Esophagus (tissue), 2 donors: Measurements from ENCODE around the gene RELL1. TPM values are rescaled to one million over a fixed set of nuclear protein-coding genes. Genes with fewer than 3 reads are reported as not detected.

Experiments
- H3K27ac ChIP-seq, 2 donors: one replicate each; pipeline ENCODE4 v1.5.1; 2013; ENCODE audit warnings: low read depth in 2 of 2, mild to moderate bottlenecking in 2 of 2, inconsistent platforms in 1 of 2, low read length in 1 of 2, moderate library complexity in 1 of 2
- H3K27me3 ChIP-seq, 2 donors: one replicate each; pipeline ENCODE4 v1.6.1; 2013; ENCODE audit warnings: low read length in 2 of 2, control low read depth in 1 of 2, mild to moderate bottlenecking in 1 of 2; ENCODE audit not compliant: insufficient read depth in 2 of 2, control insufficient read depth in 1 of 2
- H3K36me3 ChIP-seq, 2 donors: one replicate each; pipeline ENCODE4 v1.6.1; 2013; ENCODE audit warnings: low read length in 1 of 2; ENCODE audit not compliant: control insufficient read depth in 2 of 2, insufficient read depth in 2 of 2
- H3K4me1 ChIP-seq, 2 donors: one replicate each; pipeline ENCODE4 v1.6.1; 2013; ENCODE audit warnings: low read length in 1 of 2; ENCODE audit not compliant: control insufficient read depth in 2 of 2, insufficient read depth in 2 of 2
- H3K4me3 ChIP-seq, 2 donors: one replicate each; pipeline ENCODE4 v1.5.1; 2013; ENCODE audit warnings: low read length in 2 of 2, mild to moderate bottlenecking in 2 of 2, low read depth in 1 of 2, moderate library complexity in 1 of 2
- H3K9me3 ChIP-seq, 2 donors: one replicate each; pipeline ENCODE4 v1.6.1; 2013; ENCODE audit warnings: mild to moderate bottlenecking in 2 of 2, low read depth in 1 of 2, low read length in 1 of 2, moderate library complexity in 1 of 2; ENCODE audit not compliant: control insufficient read depth in 2 of 2, insufficient read depth in 1 of 2
- WGBS, 2 donors: extraction: QIAGEN DNeasy Blood & Tissue Kit; methylation state at CpG; one replicate each; pipeline ENCODE4 v1.1.7; 2013; 5-methylcytosine and 5-hydroxymethylcytosine counted together
- polyA plus RNA-seq, 2 donors: library from polyadenylated mRNA; stranded (reverse); fragments of 200-250 nt; gene quantifications; one replicate each; pipeline ENCODE4 v1.2.3, GENCODE V29; 2013
- donor health status: healthy with polysubstance abuse.
- donor health status: Bipolar disorder and iron deficiency.

RELL1 gene
- polyA plus RNA-seq, 2 donors: 2.1 to 2.8 TPM

DNA sequence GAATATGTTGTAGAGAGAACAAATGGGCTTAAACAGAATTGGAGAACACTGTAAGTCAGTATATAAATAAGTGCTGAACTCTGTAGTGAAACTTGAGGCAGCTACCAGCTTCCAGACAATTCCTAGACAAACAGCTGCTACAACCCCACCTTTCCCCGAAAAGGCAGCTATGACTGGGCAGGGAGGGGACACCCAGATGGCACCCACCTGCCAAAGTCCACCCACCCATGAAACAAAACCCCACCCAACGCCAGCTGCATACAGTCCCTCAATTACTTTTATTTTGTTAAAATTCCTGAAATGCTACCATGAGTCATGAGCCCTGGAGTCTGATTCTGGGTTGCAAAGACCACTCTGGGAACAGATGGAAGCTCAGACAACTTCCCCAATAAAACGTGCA, 24.4 kb downstream of the RELL1 start:
- Histone ChIP-seq H3K27me3 (no peaks in the 10 kb centered on the region), H3K9me3 (no peaks in the 10 kb centered on the region), H3K27ac (no peak overlapping the region), H3K4me1 (peaks cover 4 to 7% of the 10 kb centered on the region in 2 donors), H3K36me3 (no peaks in the 10 kb centered on the region), H3K4me3 (no peak overlapping the region)
- WGBS, 2 donors: 30 to 43% methylated on average over 3 of the region's 3 CpGs

GRCh38 chr4:37659696-37660095, 26.5 kb downstream of the RELL1 start:
- H3K27ac ChIP-seq: no peak overlapping the region
- H3K4me1 ChIP-seq: peaks cover 0 to 4% of the 10 kb centered on the region in 2 donors
- no peaks in the 10 kb centered on the region for H3K27me3 ChIP-seq
- H3K36me3 ChIP-seq: no peaks in the 10 kb centered on the region
- H3K9me3 ChIP-seq: no peaks in the 10 kb centered on the region
- H3K4me3 ChIP-seq: no peak overlapping the region
- 78 to 89% methylated on average over 3 of the region's 3 CpGs for WGBS, 2 donors

DNA sequence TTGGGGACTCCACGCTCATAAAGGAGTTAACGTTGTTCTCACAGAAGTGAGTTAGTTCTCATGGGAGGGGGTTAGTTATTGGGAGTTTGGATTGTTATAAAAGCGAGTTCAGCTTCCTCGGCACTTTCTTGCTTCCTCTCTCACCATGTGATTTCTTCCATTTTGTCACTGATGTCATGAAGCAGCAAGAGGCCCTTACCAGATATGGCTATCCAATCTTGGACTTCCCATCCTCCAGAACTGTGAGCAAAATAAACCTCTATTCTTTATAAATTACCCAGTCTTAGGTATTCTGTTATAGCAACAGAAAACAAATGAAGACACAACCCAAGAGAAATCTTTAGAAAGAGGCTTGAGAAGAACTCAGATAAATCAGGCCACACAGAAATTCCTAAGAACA, 29.5 kb downstream of the RELL1 start:
- H3K27ac ChIP-seq: no peak overlapping the region
- H3K9me3 ChIP-seq: no peaks in the 10 kb centered on the region
- H3K36me3 ChIP-seq: no peaks in the 10 kb centered on the region
- no peaks in the 10 kb centered on the region for H3K4me1 ChIP-seq
- H3K4me3 ChIP-seq: no peak overlapping the region
- 96 to 98% methylated on average over 4 of the region's 4 CpGs for WGBS, 2 donors
- H3K27me3 ChIP-seq: no peaks in the 10 kb centered on the region

DNA sequence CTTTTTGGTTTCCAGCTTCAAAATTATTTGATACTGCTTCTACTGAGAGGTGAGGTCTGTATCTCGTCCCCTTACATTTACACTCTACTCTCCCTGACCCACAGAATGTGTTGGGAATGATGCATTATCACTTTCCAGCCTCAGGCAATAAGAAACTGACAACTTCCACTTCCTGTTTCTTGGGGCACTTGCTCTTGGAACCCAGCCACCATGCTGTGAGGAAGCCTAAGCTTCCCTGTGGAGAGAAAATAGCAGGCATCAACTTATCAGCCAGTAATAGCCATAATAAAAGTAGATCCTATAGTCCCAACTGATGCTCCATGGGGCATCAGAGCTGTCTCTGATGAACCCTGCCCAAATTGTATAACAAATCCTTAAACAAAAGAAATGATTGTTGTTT, 32.6 kb downstream of the RELL1 start:
- WGBS, 2 donors: 86 to 95% methylated on average over 1 of the region's 1 CpG
- no peaks in the 10 kb centered on the region for H3K27me3 ChIP-seq
- no peak overlapping the region for H3K27ac ChIP-seq
- no peak overlapping the region for H3K4me3 ChIP-seq
- H3K9me3 ChIP-seq: no peaks in the 10 kb centered on the region
- H3K36me3 ChIP-seq: no peaks in the 10 kb centered on the region
- no peaks in the 10 kb centered on the region for H3K4me1 ChIP-seq

DNA sequence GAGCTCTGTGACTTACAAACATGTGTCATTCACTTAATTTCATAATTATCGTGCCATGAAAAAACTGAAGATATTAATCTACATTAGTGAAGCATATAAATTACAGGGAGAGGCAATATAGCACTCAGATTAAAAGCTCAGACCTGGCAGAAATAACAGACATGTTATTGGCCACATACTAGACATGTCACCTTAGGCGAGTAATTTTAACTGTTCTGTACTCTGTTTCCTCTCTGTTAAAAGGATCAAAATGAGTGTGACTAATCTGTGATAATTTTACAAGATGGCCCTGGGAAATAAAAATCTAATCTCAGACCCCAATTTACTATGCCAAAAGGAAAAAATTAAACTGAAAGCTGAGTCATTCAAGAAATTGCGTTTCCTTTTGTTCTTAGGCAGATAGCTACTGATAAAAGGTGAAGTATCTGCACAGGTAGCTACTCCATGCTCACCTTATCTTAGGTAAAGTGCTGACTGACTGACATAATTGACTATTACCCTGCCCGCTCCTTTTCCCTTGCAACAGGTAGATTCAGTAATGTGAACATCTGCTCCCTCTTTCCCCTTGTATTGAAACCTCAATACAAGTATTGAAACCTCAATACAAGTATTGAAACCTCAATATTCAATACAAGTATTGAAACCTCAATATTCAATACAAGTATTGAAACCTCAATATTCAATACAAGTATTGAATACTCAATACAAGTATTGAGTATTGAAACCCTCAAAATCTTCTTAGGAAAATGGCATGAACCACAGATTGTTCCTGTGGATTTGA, 33.2 kb downstream of the RELL1 start:
- Histone ChIP-seq H3K27ac (no peak overlapping the region), H3K9me3 (no peaks in the 10 kb centered on the region), H3K4me1 (peaks cover 0 to 4% of the 10 kb centered on the region in 2 donors), H3K27me3 (no peaks in the 10 kb centered on the region), H3K36me3 (peaks cover 0 to 3% of the 10 kb centered on the region in 2 donors), H3K4me3 (no peak overlapping the region)
- 73 to 84% methylated on average over 4 of the region's 4 CpGs for WGBS, 2 donors

GRCh38 chr4:37651781-37652377, 34.3 kb downstream of the RELL1 start:
- no peak overlapping the region for H3K27ac ChIP-seq
- no peaks in the 10 kb centered on the region for H3K27me3 ChIP-seq
- no peak overlapping the region for H3K4me3 ChIP-seq
- WGBS, 2 donors: 93 to 94% methylated on average over 13 of the region's 13 CpGs
- peaks cover 0 to 5% of the 10 kb centered on the region in 2 donors for H3K4me1 ChIP-seq
- H3K9me3 ChIP-seq: no peaks in the 10 kb centered on the region
- H3K36me3 ChIP-seq: peaks cover 4 to 5% of the 10 kb centered on the region in 2 donors

- peaks cover 0 to 5% of the 10 kb centered on the region in 2 donors for H3K4me1 ChIP-seq
- WGBS, 2 donors: 94 to 95% methylated on average over 5 of the region's 5 CpGs
Measured at GRCh38 chr4:37650481-37650880, 35.7 kb downstream of the RELL1 start.

GRCh38 chr4:37649268-37649667, 36.9 kb downstream of the RELL1 start:
- Histone ChIP-seq H3K4me3 (no peak overlapping the region), H3K36me3 (peaks cover 4 to 8% of the 10 kb centered on the region in 2 donors), H3K27me3 (no peaks in the 10 kb centered on the region), H3K9me3 (no peaks in the 10 kb centered on the region), H3K4me1 (peaks cover 0 to 5% of the 10 kb centered on the region in 2 donors), H3K27ac (no peak overlapping the region)
- 85 to 93% methylated on average over 11 of the region's 11 CpGs for WGBS, 2 donors

More at GRCh38 chr4:37650481-37650880, 35.7 kb downstream of the RELL1 start:
- H3K36me3 ChIP-seq: peaks cover 4 to 8% of the 10 kb centered on the region in 2 donors
- no peaks in the 10 kb centered on the region for H3K27me3 ChIP-seq
- H3K9me3 ChIP-seq: no peaks in the 10 kb centered on the region
- H3K4me3 ChIP-seq: no peak overlapping the region
- no peak overlapping the region for H3K27ac ChIP-seq

DNA sequence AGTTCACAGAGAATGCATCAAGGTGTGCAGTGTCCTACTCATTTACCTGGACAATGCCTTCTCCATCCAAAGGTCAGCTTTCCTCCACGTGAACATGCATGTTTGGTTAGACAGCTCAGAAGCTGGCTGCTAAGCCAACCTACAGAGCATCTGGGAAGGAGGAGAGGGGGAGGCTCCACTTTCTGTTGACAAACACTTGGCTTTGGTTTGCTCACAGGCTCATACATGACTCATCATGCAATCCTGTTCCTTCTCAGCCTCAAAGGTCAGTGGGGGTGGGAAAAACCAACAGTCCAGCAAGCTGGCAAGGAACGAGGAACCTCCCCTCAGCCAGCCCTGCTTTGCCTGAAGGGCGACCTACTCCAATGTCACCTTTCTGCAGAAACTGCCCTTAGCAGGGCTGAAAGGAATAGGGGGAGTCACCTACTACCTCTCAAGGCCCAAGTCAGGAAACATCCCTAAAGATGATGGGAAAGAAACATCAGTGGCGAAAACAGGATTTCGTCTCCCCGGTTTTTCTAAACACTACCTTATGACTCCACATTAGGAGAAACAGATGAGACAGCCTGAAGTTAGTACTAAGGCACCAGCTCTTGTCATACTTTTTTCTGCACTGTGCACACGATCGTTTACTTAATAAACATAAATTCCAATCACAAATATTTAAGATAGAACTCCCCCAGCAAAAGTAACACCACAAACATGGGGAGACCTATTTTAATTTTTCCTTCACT, 37.9 kb downstream of the RELL1 start:
- no peak overlapping the region for H3K4me3 ChIP-seq
- H3K4me1 ChIP-seq: peaks cover 0 to 5% of the 10 kb centered on the region in 2 donors
- peak overlapping the region in 1 of 2 donors; percentile 13 for H3K27ac ChIP-seq
- WGBS, 2 donors: 68 to 69% methylated on average over 8 of the region's 8 CpGs
- peaks cover 4 to 8% of the 10 kb centered on the region in 2 donors for H3K36me3 ChIP-seq
- peaks cover 0 to 2% of the 10 kb centered on the region in 2 donors for H3K9me3 ChIP-seq
- no peaks in the 10 kb centered on the region for H3K27me3 ChIP-seq
